Measurements from ENCODE around the gene DIP2C.

The DIP2C gene

DNA sequence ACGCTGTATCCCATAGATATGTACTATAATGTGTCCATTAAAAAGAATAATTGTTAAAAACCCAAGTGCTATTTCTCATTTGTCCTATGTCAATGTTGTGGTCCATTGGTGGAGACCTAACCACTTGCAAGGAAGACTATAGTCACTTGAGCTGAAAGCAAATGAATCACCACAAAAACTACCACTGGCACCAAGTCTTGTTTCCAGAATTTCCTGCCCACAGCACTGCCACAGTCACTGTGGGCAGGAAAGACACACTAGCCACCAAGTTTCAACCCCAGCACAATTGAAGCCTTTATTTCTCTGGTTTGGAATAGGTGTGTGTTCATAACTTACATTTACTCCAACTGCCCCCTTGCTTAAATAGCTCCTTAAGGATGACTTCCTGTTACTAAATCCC, 12.4 kb downstream of the DIP2C start:
- no peak for DNase-seq (ENCODE audit: low spot score)

DNA sequence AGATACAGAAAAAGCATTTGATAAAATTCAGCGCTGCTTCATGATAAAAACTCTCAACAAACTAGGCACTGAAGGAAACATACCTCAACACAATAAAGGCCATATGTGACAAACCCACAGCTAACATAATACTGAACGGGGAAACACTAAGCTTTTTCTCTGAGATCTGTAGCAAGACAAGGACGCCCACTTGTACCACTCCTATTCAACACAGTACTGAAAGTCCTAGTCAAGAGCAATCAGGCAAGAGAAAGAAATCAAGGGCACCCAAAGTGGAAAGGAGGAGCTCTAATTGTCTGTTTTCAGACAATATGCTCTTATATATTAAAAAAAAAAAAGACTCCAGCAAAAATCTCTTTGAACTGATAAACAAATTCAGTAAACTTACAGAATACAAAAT, 13.3 kb downstream of the DIP2C start:
- no peak for DNase-seq (ENCODE audit: low spot score)

DNA sequence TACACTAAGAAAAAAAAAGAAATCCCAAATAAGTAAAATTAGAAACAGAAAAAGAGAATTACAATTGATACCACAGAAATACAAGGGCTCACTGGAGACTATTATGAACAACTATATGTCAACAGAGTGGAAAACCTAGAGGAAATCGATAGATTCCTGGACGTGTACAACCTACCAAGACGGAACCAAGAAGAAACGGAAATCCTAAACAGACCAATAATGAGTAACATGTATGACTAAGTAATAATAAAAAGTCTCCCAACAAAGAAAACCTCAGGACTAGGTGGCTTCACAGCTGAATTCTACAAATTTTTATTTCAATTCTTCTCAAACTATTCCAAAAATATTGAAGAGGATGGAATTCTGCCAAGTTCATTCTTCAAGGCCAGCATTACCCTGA, 13.9 kb downstream of the DIP2C start:
- no peak for DNase-seq (ENCODE audit: low spot score)

DNA sequence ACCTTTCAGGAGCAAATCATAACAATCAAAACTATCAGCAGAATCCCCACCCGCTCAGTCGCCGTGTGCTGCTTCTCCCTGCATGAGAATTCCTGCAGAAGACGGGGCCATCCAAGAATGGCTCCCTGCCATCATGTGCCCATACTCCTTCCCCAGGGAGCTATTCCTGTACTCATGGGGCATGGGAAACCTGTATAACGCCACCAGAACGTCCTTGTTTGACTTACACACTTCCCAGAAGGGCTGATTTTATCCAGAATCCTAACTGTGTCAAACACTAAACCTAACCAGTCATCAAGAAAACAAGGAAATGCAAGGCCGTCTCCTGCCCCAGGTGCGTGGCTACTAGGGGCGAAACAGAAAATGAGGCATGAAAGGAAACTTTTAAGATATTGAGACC, 16.0 kb downstream of the DIP2C start:
- no peak for DNase-seq (ENCODE audit: low spot score)

DNA sequence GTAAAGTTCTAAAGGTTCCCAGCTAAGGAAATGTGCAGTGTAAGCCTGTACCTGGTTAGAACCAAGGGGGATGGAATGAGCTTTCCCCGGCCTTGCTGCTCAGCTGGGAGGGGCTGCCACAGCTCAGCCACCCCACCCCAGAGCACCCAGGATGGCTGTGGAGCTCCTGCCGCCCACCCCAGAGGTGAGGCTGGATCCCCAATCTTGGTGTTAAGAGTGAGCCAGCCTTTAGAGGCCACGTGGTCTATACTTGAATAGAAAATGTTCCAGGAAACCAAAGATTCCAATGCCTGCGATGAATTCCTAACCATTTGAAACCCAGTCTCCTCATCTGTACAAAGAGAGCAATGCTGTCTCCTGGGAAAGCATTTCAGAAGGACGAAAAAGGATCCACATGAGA, 16.5 kb downstream of the DIP2C start:
- DNase-seq (ENCODE audit: low spot score): no peak

DNA sequence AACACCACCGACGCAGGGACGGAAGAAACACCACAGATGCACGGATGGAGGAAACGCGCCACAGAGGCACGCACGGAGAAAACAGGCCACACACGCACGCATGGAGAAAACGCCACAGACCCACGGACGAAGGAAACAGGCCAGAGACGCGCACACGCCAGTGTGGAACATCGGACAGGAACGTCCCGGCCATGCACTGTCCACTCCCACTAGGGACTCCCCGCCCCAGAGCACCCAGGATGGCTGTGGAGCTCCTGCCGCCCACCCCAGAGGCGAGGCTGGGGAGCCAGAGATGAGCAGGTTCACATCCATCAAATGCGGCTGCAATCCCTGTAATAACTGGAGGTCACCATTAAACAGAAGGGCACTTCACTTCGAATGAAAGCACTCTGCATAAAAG, 17.3 kb downstream of the DIP2C start:
- DNase-seq (ENCODE audit: low spot score): no peak

DNA sequence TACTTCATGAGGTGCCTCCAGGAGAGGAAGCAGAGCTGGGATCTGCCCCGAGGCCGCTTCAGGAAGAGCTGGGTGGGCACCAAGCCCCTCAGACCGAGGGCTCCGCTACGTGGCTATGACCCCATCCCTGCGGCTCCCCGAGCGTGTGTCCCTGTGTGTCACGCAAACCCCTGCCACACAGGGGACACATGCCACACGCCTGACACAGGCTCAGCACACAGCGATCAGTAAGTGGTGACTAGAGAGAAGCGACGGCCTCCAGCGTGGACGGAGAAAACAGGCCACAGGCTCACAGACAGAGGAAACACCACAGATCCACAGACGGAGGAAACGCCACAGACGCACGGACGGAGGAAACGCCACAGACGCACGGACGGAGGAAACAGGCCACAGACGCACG, 18.5 kb downstream of the DIP2C start:
- DNase-seq (ENCODE audit: low spot score): no peak

DNA sequence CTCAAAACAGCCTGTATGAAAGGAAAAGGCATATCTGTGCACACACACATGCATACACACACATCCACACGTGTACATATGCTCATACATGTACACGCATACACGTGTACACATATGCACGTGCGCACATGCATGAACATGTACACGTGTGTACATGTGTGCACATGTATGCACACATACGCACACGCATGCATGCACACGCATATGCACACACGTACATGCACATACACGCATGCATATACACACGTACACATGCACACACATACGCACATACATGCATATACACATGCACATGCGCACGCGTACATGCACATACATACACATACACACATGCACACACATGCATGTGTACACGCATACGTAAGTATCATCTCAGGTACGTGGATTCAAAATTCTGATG, 19.4 kb downstream of the DIP2C start:
- no peak for DNase-seq (ENCODE audit: low spot score)

DNA sequence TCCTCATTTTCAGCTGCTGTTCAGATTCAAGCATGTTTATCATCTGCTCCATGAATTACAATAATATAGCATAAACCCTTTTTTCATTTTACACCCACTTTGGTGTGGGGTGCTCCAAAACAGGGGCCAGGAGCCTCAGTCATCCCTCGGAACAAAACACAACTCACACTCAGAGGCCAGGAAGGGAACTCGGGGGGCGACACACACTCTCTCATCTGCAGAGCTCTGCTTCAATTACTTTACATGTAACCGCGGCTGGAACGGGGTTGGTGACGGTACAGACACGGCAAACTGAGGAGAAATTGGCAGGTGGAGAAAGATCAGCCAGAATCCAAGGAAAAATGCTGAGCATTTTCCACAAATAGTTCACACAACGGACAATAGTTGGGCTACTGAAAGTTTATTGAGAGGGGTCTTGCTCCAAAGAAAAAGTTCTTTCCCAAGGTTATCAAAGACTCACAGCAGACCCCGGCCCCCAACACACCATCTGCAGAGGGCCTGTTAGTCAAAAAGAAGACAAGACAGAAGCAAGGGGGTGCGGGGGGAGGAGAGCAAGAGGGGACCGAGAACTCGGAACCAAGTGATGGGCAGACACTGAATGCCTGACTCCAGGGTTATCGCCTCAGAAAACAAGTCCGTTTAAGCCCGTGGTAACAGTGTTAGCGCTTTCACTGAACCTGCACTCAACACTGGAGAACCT, 20.5 kb downstream of the DIP2C start:
- no peak for DNase-seq (ENCODE audit: low spot score)

DNA sequence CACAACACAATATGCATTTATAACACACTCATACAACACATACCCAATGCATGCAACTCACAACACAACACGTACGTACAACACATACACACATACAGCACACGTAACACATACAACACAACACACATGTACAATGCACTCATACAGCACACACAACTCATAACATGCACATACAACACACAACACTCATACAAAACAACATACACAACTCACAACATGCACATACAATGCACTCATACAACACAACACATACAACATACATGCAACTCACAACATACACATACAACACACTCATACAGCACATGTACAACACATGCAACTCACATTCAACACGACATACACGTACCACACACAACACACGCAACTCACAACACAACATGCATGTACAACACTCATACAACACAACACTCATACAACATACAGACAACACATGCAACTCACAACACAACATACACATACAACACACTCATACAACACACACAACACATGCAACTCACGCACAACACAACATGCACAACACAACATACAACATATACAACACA, 21.8 kb downstream of the DIP2C start:
- DNase-seq (ENCODE audit: low spot score): no peak

DNA sequence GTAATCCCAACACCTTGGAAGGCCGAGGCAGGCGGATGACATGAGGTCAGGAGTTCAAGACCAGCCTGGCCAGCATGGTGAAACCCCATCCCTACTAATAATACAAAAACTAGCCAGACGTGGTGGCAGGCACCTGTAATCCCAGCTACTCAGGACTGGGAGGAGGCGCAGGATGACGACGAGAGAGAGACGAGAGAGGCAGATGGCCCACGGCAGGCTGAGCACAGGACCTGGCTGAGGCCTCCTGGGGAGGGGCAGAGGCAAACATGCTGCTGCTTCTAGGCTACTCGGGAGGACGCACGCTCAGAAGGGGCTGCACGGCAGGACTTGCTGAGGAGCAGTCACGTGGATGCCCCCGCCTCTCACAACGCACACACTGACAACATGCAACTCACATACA, 22.4 kb downstream of the DIP2C start:
- no peak for DNase-seq (ENCODE audit: low spot score)

DNA sequence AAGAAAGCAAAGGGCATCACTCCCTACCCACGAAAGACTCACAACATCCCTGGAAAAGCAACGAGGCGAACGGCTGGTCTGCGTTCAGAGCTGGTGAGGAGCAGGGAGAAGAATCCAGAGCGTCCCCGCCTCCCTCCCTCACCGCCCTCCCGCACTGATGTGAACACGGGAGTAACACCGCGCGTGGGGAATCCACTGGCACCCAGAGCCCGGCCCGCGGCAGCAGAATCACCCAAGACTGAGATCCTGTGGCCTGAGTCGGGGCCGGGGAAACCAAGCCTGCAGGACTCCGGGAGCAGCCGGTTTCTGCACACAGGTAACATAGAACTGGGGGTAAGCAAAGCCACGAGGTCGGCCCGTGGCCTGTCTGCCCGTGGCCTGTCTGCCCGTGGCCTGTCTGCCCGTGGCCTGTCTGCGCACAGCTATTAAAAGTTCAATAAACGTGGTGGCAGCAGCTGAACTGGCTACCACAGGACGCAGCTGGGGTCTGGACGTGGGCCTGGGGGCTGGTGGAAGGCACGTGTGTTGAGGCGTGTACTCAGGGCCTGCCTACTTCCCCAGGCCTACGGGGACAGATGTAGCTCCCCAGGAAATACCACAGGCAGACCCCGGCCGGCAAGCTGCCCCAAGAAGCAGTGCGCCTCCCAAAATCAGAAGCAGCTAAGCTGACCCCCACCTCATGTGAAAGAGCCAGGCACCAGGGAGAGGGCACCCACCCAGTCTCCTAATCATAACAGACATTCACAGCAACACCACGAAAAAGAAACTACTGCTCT, 23.0 kb downstream of the DIP2C start:
- DNase-seq (ENCODE audit: low spot score): no peak

DNA sequence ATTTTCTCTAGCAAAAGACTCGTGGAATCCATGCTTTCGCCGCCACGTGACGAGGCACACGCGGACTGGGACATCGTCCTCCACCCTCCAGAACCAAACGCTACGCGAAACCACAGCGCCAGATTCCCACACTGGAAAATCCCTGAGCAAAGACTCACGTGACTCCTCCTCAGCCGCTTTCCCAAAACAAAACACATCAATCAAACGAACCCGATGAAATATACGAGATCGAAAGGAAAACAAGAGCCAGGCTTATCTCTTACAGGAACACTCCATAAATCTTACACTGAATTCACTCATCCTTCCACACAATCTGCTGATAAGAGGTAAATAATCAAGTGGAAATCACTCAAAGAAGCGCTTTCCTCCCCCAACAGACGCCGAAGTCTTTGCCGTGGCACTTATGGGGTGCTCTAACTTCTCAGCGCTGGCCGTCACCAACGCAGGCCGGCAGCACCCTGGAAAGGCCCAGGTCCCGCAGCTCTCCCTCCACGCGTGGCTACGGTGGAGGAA, 23.8 kb downstream of the DIP2C start:
- no peak for DNase-seq (ENCODE audit: low spot score)

DNA sequence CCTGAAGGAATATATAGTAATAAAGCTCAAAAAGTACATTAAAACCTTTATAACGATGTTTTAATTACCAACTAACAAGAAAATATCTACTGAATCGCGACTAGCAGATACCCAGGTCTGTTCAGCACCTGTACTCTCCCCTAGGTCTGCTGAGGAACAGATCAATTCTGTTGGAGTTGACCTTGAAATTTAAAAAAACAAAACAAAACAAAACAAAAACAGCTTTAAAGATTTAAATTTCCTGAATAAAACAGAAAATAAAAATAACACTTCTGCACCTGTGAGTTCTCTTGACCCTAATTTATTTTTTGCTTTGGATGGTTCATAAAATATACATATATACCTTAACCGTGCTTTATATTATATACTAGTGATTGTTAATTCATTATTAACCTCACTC, 24.6 kb downstream of the DIP2C start:
- DNase-seq (ENCODE audit: low spot score): no peak

DNA sequence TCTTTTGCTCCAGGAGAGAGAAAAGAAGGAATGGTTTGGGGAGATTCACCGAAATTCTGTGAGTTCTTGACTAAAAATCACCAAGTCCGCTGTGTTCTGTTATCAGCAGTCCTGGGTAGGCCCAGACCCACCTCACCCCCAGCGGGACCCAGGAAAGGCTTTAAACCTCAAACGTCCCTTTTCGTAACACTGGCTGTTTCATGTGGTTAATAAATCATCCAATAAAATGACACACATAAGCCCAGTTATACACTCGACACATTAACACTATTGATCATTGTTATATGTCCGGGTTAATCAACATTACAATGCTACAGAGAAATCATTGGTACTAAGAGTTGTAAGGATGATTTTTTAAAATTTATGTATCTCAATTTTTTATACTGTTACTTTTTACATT, 25.2 kb downstream of the DIP2C start:
- DNase-seq (ENCODE audit: low spot score): no peak

DNA sequence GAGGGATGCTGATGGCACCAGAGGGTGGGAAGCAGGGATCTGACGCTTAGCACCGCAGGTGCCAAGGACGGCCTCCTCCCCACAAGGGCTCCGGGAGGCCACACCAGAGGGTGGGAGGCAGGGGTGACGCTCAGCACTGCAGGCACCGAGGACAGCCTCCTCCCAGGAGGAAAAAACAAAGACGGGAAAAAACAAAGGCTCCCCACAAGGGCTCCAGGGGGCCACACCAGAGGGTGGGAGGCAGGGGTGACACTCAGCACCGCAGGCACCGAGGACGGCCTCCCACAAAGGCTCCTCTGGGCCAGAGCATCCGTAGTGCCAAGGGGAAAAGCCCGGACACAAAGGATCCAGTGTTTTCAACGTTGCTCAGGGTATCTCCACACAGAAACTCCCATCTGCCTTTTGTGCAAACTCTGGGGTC, 25.6 kb downstream of the DIP2C start:
- DNase-seq (ENCODE audit: low spot score): no peak

DNA sequence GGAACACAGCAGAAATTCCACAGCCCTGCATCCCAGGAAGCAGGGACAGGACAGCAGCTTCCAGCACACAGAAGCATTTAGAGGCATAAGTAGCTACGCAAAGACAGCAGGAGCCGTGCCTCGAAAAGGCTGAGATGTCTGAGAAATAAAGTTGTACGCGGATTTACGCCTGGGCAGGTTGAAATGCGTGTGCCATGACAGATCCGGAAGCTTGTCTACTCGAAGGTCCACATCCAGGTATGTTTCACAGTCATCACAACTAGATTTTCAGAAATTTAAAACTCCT, 26.1 kb downstream of the DIP2C start:
- DNase-seq (ENCODE audit: low spot score): no peak

DNA sequence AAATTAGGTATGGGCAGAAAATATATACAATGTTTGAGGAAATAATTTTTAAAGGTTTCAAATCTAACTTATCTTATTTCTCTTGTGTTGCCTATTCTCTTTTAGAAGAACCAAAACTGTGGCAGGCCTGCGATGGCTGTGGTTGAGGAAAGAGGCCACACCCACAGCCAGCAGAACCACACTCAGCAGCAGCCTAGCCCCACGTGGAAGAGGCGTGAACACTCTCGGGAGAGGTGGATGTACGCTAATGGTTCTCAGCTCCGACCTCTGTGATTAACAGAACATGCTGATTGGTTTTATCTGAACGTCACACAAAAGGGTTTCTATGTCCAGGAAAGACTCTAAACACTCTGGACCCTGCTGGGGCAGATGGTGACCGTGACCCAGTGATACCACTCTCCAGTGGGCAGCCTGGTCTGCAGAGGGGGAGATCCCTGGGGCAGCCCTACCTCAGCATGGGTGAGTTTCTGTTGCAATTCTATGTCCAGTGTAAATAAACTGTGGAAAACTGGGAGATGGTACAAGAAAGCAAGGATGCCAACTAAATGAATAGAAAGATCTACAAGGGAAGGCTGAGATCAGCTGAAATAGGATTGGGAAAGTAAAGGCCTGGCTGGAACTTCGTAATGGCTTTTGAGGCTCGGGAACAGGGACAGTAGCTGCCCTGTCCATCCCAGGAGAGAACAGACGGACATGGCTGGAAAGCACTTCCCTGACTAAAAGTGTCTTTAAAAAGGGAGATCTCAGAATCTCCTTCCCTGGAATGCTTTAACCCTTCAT, 26.6 kb downstream of the DIP2C start:
- DNase-seq (ENCODE audit: low spot score): no peak

DNA sequence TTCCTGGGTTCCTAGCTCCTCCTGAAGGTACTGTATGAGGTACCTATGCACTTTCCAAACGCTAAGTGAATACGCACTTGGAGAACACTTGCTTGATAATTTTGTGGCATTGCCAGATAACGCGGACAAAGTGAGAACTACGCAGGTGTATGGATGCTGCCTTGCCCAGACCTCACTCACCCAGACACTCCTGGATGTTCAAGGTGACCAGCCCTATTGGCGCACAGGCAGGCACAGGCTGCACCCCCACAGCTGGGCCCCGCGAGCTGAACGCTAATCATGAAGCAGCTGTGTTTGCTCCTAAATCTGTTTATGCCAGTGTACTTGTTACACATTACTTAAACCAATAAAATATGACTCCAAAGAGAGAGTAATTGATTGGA, 27.3 kb downstream of the DIP2C start:
- DNase-seq (ENCODE audit: low spot score): no peak

DNA sequence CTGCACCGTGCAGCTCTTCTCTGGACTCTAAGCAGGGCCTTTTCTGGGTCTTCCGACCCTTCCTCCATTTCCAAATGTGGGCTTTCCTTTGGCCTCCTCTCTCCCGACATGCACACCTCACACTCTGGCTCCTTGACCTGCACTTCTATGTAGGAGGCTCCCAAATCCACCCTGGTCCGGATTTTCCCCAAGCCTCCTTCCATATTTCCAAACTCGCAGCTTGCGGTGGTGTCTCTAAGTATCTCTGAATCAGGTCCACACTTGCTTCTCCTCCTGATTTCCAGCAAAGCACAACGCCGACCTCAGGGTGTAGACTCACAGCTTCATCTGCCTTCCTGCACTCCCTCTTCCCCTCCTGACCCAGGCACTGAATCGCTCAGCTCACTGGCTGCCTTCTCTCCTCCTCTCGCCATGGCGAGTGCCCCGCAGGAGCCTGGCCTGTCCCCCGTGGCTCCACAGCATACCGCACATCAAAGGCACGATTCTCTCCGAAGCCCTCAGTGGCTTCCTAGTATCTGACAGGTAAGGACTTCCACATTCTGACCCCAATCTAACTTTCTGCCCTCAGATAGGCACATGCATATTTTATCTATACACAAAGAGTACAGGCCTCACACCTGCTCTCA, 27.8 kb downstream of the DIP2C start:
- DNase-seq (ENCODE audit: low spot score): no peak

DNA sequence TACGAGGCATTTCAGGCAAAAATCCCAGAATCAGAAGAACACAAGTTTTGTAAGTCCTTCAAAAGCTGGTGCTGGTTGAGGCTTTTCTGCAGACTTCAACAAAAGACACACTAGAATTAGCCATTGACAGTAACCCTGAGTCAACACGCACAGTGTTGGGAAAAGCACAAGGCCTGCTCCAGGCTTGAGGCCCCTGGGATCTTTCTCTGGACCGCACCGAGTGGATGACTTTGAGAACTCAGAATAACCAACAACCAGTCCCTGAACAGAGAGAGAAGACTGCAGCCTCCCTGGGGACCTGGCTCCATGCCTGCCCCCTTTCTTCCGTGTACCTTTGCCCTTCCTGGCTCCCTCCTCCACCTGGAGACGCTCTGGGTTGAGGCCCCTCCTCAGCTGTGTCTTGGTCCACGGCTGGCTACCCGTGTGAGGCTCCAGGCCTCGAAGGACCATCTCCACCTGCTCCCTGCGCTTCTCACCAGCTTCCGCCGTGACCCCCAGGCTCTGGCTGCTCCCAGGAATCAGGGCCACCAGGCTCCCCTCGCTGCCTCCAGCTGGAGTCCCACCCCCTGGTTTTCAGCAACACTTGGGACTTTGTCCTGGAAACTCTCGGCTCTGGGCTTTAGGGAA, 28.4 kb downstream of the DIP2C start:
- no peak for DNase-seq (ENCODE audit: low spot score)

DNA sequence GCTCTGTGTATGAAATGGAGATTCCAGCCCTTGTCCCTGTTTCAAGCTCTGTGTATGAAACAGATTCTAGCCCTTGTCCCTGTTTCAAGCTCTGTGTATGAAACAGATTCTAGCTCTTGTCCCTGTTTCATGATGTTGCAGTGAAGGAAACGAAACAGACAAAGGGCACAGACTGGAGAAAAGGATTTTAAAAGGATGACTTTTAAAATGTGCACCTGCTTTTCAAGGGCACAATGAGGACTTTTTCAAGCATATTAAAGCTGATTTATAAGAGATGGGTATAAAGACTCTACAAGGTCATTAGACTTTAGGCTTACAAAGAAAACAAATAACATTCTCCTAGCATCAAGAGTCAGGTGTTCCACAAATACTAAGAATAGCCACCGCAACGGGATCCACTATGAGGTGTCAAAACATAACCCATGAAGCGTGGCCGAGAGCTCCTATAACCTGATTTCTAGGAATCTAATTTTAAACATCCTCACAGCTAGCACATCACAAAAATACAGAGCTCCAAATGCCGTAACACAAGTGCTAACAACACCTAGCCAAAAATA, 29.0 kb downstream of the DIP2C start:
- DNase-seq (ENCODE audit: low spot score): no peak
